ENCODE data around the gene CHST12. TPM values are rescaled to one million over a fixed set of nuclear protein-coding genes. Genes with fewer than 3 reads are reported as not detected.
A peak's percentile ranks its signal among the peaks of the same experiment; 100 is the strongest.

The CHST12 gene
- total RNA-seq, 1 donor from 2014 or later = 22.4 TPM

- H3K4me1 Mint-ChIP-seq (ENCODE audit: unreplicated experiment) = peaks cover 5% of the 10 kb centered on the region
- no peaks in the 10 kb centered on the region for H3K9me3 Mint-ChIP-seq
- no peak overlapping the region for H3K4me3 Mint-ChIP-seq
- TF ChIP-seq CTCF (conservative IDR thresholded peaks at IDR 0.05) = no peak
- no peaks in the 10 kb centered on the region for H3K27me3 Mint-ChIP-seq
- no peak for DNase-seq (ENCODE audit: extremely low spot score, unreplicated experiment)
- H3K27ac Mint-ChIP-seq = no peak overlapping the region
- no peaks in the 10 kb centered on the region for H3K36me3 Mint-ChIP-seq
Observed at GRCh38 chr7:2478800-2479199, 75.4 kb downstream of the CHST12 start.

- Mint-ChIP-seq H3K36me3 (no peaks in the 10 kb centered on the region), H3K4me3 (no peak overlapping the region), H3K9me3 (no peaks in the 10 kb centered on the region), H3K27me3 (no peaks in the 10 kb centered on the region), H3K4me1 (ENCODE audit: unreplicated experiment) (peaks cover 5% of the 10 kb centered on the region), H3K27ac (no peak overlapping the region)
- no peak for DNase-seq (ENCODE audit: extremely low spot score, unreplicated experiment)
- TF ChIP-seq CTCF (conservative IDR thresholded peaks at IDR 0.05) = no peak
Observed at GRCh38 chr7:2479276-2480069, 76.1 kb downstream of the CHST12 start.

GRCh38 chr7:2480070-2480408 is 76.6 kb downstream of the CHST12 start:
- DNase-seq (ENCODE audit: extremely low spot score, unreplicated experiment) = peak; percentile 76
- H3K27ac Mint-ChIP-seq = no peak overlapping the region

GRCh38 chr7:2481195-2481594 is 77.8 kb downstream of the CHST12 start:
- Mint-ChIP-seq H3K36me3 (no peaks in the 10 kb centered on the region), H3K9me3 (no peaks in the 10 kb centered on the region), H3K27ac (no peak overlapping the region), H3K27me3 (no peaks in the 10 kb centered on the region), H3K4me3 (no peak overlapping the region), H3K4me1 (ENCODE audit: unreplicated experiment) (peaks cover 5% of the 10 kb centered on the region)
- no peak for TF ChIP-seq CTCF (conservative IDR thresholded peaks at IDR 0.05)
- no peak for DNase-seq (ENCODE audit: extremely low spot score, unreplicated experiment)

More at GRCh38 chr7:2480070-2480408, 76.6 kb downstream of the CHST12 start:
- Mint-ChIP-seq H3K27me3 (no peaks in the 10 kb centered on the region), H3K36me3 (no peaks in the 10 kb centered on the region), H3K4me3 (no peak overlapping the region), H3K4me1 (ENCODE audit: unreplicated experiment) (peaks cover 5% of the 10 kb centered on the region), H3K9me3 (no peaks in the 10 kb centered on the region)
- TF ChIP-seq CTCF (conservative IDR thresholded peaks at IDR 0.05) = no peak

- peaks cover 5% of the 10 kb centered on the region for H3K4me1 Mint-ChIP-seq (ENCODE audit: unreplicated experiment)
- H3K9me3 Mint-ChIP-seq = no peaks in the 10 kb centered on the region
- no peaks in the 10 kb centered on the region for H3K27me3 Mint-ChIP-seq
- TF ChIP-seq CTCF (conservative IDR thresholded peaks at IDR 0.05) = peak; percentile 18
- no peak overlapping the region for H3K4me3 Mint-ChIP-seq
- DNase-seq (ENCODE audit: extremely low spot score, unreplicated experiment) = no peak
- no peak overlapping the region for H3K27ac Mint-ChIP-seq
- H3K36me3 Mint-ChIP-seq = no peaks in the 10 kb centered on the region
Observed at GRCh38 chr7:2482725-2483451, 79.5 kb downstream of the CHST12 start.
